Activated naive CD4-positive, alpha-beta T cell treated with Interleukin-2 at 50 U/mL for 16 hours (primary cell): ENCODE measurements around the gene INS.

Source experiments
- DNase-seq: peaks from one replicate; pipeline ENCODE4 v3.0.0-alpha.2; 2020

The INS gene

GRCh38 chr11:2113776-2114175, 47.2 kb downstream of the INS start:
- no peak for DNase-seq

GRCh38 chr11:2110521-2110920, 50.5 kb downstream of the INS start:
- no peak for DNase-seq
